ENCODE measurements around the gene SIDT1. TPM values are rescaled to one million over a fixed set of nuclear protein-coding genes. Genes with fewer than 3 reads are reported as not detected.

Gene SIDT1
- total and polyA plus RNA-seq, 5 donors: 0.16 to 1.9 (median 0.66) TPM

- Histone ChIP-seq H3K4me1 (ENCODE audit: control insufficient read depth, insufficient read depth, low read length) (no peaks in the 10 kb centered on the region), H3K27ac (ENCODE audit: low read length) (no peak overlapping the region), H3K9me3 (ENCODE audit: control insufficient read depth, low read length) (no peaks in the 10 kb centered on the region), H3K27me3 (ENCODE audit: control insufficient read depth, insufficient read depth) (no peaks in the 10 kb centered on the region), H3K4me3 (ENCODE audit: low read length) (no peak overlapping the region)
- DNase-seq (no peak), ATAC-seq (no peak)
- intact Hi-C loops (cut with DNase I): no loop called here
- 77% methylated on average over 3 of the region's 3 CpGs for WGBS
Measured at GRCh38 chr3:113546414-113546893, 14.1 kb downstream of the SIDT1 start.

DNA sequence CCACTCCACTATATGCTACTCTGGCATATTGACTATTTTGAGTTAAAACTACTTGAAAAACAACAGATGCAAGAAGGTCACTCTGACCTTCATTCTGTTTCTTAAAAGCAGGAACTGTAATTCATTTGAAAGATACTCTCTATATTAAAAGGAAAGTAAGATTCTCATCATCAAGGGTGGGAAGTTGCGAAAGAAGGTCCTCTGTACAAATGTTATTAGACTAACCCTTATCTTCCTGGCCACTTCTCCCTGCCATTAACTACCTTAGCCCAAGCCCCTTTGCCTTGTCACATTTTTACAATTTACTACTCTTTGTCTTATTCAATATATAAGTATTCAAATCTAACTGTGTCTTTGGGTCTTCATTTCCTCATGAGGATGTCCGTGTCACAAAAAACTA is 16.1 kb downstream of the SIDT1 start:
- ATAC-seq: no peak
- intact Hi-C loops (cut with DNase I): no loop called here
- no peak overlapping the region for H3K4me3 ChIP-seq (ENCODE audit: low read length)

DNA sequence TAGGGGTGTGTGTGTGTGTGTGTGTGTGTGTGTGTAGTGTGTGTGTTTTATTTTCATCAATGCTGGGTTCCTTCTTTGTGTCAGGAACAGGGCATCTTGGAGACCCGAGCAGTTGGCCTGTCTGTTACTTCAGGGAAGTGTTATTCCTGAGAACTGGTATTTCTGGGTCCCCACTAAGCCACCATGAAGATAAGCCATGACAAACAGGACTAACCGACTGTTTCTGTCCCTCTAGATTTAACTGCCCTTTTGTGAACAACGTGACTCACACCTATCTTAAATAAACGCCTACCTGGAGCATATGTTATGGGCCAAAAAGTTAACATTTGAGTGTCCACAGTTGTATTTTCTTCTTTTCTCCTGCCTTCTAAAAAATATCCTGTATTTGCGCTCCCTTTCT is 19.5 kb downstream of the SIDT1 start:
- Histone ChIP-seq H3K27me3 (ENCODE audit: control insufficient read depth, insufficient read depth) (no peaks in the 10 kb centered on the region), H3K27ac (ENCODE audit: low read length) (no peak overlapping the region), H3K4me3 (ENCODE audit: low read length) (no peak overlapping the region), H3K9me3 (ENCODE audit: control insufficient read depth, low read length) (no peaks in the 10 kb centered on the region), H3K4me1 (ENCODE audit: control insufficient read depth, insufficient read depth, low read length) (no peaks in the 10 kb centered on the region)
- DNase-seq (no peak), ATAC-seq (no peak)
- intact Hi-C loops (cut with DNase I): no loop called here
- 75% methylated on average over 5 of the region's 5 CpGs for WGBS

More for the DNA sequence above, 16.1 kb downstream of the SIDT1 start:
- Histone ChIP-seq H3K27ac (ENCODE audit: low read length) (no peak overlapping the region), H3K9me3 (ENCODE audit: control insufficient read depth, low read length) (no peaks in the 10 kb centered on the region), H3K4me1 (ENCODE audit: control insufficient read depth, insufficient read depth, low read length) (no peaks in the 10 kb centered on the region), H3K27me3 (ENCODE audit: control insufficient read depth, insufficient read depth) (no peaks in the 10 kb centered on the region)
- 95% methylated on average over 2 of the region's 2 CpGs for WGBS
- no peak for DNase-seq

DNA sequence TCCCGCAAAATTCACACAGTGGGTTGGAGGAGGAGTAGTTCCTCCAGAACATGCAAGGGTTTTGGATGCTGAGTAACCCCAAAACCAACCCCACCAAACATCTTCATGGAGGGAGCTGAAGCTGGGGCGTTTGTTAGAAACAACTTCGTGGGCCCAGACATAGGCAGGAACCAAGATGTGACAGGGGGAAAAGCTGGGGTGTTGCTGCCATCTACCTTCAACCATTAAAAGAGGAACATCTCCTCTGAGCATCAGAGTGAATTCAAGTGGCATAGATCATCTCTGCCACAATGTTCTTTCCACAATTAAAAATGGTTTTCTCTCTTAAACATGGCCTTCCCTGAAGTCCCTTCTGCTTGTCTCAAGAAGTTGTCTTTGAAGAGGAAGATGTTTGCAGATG is 20.5 kb downstream of the SIDT1 start:
- intact Hi-C loops (cut with DNase I): no loop called here
- WGBS: 51% methylated on average over 3 of the region's 3 CpGs
- DNase-seq (no peak), ATAC-seq (no peak)
- Histone ChIP-seq H3K4me1 (ENCODE audit: control insufficient read depth, insufficient read depth, low read length) (no peaks in the 10 kb centered on the region), H3K4me3 (ENCODE audit: low read length) (no peak overlapping the region), H3K27ac (ENCODE audit: low read length) (no peak overlapping the region), H3K27me3 (ENCODE audit: control insufficient read depth, insufficient read depth) (no peaks in the 10 kb centered on the region), H3K9me3 (ENCODE audit: control insufficient read depth, low read length) (no peaks in the 10 kb centered on the region)

DNA sequence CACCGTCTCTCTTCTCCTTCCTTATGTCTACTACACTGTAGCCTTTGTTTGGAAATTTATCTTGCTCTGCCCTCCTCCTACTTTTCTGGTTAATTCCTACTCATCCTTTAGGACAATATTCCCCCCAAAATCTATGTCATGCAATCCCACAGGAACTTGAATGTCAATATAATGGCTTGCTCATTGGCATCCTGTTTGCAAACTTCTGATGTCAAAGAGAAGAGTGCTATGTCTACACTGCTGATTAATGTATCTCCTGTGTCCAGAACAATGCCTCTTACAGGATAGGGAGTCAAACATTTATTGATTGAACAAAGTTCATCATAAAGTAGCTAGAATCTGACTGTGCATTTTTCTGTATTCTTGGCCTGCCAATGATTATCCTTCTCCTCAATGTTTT is 22.8 kb downstream of the SIDT1 start:
- ATAC-seq (no peak), DNase-seq (no peak)
- intact Hi-C loops (cut with DNase I): no loop called here
- no peaks in the 10 kb centered on the region for H3K4me1 ChIP-seq (ENCODE audit: control insufficient read depth, insufficient read depth, low read length)
- H3K27ac ChIP-seq (ENCODE audit: low read length): no peak overlapping the region
- WGBS: 73% methylated on average over 1 of the region's 1 CpG
- H3K27me3 ChIP-seq (ENCODE audit: control insufficient read depth, insufficient read depth): no peaks in the 10 kb centered on the region
- no peak overlapping the region for H3K4me3 ChIP-seq (ENCODE audit: low read length)
- no peaks in the 10 kb centered on the region for H3K9me3 ChIP-seq (ENCODE audit: control insufficient read depth, low read length)

GRCh38 chr3:113556316-113556945 is 24.1 kb downstream of the SIDT1 start:
- no peaks in the 10 kb centered on the region for H3K9me3 ChIP-seq (ENCODE audit: control insufficient read depth, low read length)
- intact Hi-C loops (cut with DNase I): no loop called here
- ATAC-seq: no peak
- no peaks in the 10 kb centered on the region for H3K27me3 ChIP-seq (ENCODE audit: control insufficient read depth, insufficient read depth)
- no peak overlapping the region for H3K27ac ChIP-seq (ENCODE audit: low read length)
- WGBS: 77% methylated on average over 6 of the region's 6 CpGs
- peaks cover 1% of the 10 kb centered on the region for H3K4me1 ChIP-seq (ENCODE audit: control insufficient read depth, insufficient read depth, low read length)
- H3K4me3 ChIP-seq (ENCODE audit: low read length): no peak overlapping the region
- DNase-seq: no peak

DNA sequence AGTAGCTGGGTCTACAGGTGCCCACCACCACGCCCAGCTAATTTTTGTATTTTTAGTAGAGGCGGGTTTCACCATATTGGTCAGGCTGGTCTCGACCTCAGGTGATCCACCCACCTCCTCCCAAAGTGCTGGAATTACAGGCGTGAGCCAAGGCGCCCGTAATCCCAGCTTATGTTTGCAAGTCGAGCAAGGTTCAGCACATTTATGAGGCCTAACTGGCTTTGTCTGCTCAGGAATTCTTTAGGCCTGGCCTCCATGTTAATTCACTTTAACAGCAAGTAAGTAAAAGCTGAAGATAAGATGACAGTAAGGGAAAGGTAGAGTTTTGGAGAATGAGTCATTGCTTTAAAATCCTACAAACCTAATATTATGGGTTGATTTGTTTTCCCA is 24.6 kb downstream of the SIDT1 start:
- intact Hi-C loops (cut with DNase I): no loop called here
- WGBS: 93% methylated on average over 7 of the region's 7 CpGs
- DNase-seq (no peak), ATAC-seq (no peak)
- no peaks in the 10 kb centered on the region for H3K9me3 ChIP-seq (ENCODE audit: control insufficient read depth, low read length)
- H3K4me1 ChIP-seq (ENCODE audit: control insufficient read depth, insufficient read depth, low read length): peaks cover 1% of the 10 kb centered on the region
- no peak overlapping the region for H3K4me3 ChIP-seq (ENCODE audit: low read length)
- no peak overlapping the region for H3K27ac ChIP-seq (ENCODE audit: low read length)
- H3K27me3 ChIP-seq (ENCODE audit: control insufficient read depth, insufficient read depth): no peaks in the 10 kb centered on the region

GRCh38 chr3:113557374-113557773 is 25.0 kb downstream of the SIDT1 start:
- Histone ChIP-seq H3K4me3 (ENCODE audit: low read length) (no peak overlapping the region), H3K27me3 (ENCODE audit: control insufficient read depth, insufficient read depth) (no peaks in the 10 kb centered on the region), H3K4me1 (ENCODE audit: control insufficient read depth, insufficient read depth, low read length) (peaks cover 1% of the 10 kb centered on the region), H3K27ac (ENCODE audit: low read length) (no peak overlapping the region), H3K9me3 (ENCODE audit: control insufficient read depth, low read length) (no peaks in the 10 kb centered on the region)
- intact Hi-C loops (cut with DNase I): no loop called here
- no peak for ATAC-seq
- DNase-seq: no peak

DNA sequence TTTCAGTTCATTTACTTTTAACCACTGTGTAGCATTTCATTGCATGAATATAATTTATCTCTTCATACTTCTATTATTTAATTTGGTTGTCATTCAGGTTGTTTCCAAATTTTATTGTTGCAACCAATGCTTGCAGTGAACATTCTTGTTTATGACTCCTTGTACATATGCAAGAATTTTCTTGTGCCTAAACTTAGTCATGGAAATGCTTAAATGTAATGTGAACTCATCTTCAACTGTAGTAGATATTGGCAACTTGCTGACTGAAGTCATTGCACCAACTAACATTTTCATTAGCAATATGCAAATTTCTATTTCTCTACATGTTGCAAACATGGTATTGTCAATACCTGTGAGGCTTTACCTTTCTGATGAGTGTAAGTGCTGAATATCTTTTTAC is 26.7 kb downstream of the SIDT1 start:
- DNase-seq (no peak), ATAC-seq (no peak)
- Histone ChIP-seq H3K4me3 (ENCODE audit: low read length) (no peak overlapping the region), H3K9me3 (ENCODE audit: control insufficient read depth, low read length) (no peaks in the 10 kb centered on the region), H3K4me1 (ENCODE audit: control insufficient read depth, insufficient read depth, low read length) (peaks cover 1% of the 10 kb centered on the region), H3K27me3 (ENCODE audit: control insufficient read depth, insufficient read depth) (no peaks in the 10 kb centered on the region), H3K27ac (ENCODE audit: low read length) (no peak overlapping the region)
- intact Hi-C loops (cut with DNase I): no loop called here

DNA sequence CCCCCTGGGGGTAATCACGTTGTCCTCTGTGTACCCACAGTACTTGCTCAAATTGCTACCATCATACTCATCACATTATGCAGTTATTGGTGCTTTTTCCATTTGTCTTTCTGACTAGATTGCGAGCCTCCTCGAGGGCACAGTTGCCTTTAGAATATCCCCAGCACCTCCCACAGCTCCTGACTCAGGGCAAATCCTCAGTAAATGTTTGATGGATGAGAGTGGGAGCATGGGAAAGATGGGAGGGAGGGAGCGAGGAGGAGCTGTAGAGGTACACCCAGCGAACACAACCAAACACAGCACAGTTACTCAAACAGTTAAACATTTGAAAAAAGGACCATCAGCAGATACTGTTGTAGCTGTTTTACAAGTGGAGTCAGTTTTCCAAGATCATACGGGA is 27.9 kb downstream of the SIDT1 start:
- intact Hi-C loops (cut with DNase I): no loop called here
- Histone ChIP-seq H3K27me3 (ENCODE audit: control insufficient read depth, insufficient read depth) (no peaks in the 10 kb centered on the region), H3K9me3 (ENCODE audit: control insufficient read depth, low read length) (no peaks in the 10 kb centered on the region), H3K4me3 (ENCODE audit: low read length) (no peak overlapping the region), H3K27ac (ENCODE audit: low read length) (no peak overlapping the region), H3K4me1 (ENCODE audit: control insufficient read depth, insufficient read depth, low read length) (peaks cover 1% of the 10 kb centered on the region)
- ATAC-seq (no peak), DNase-seq (no peak)
- WGBS: 68% methylated on average over 6 of the region's 6 CpGs

- no peaks in the 10 kb centered on the region for H3K9me3 ChIP-seq (ENCODE audit: control insufficient read depth, low read length)
- DNase-seq (no peak), ATAC-seq (no peak)
- peaks cover 1% of the 10 kb centered on the region for H3K4me1 ChIP-seq (ENCODE audit: control insufficient read depth, insufficient read depth, low read length)
- H3K4me3 ChIP-seq (ENCODE audit: low read length): no peak overlapping the region
- WGBS: 86% methylated on average over 4 of the region's 4 CpGs
- no peaks in the 10 kb centered on the region for H3K27me3 ChIP-seq (ENCODE audit: control insufficient read depth, insufficient read depth)
- no peak overlapping the region for H3K27ac ChIP-seq (ENCODE audit: low read length)
- intact Hi-C loops (cut with DNase I): no loop called here
Measured at GRCh38 chr3:113560831-113561623, 28.7 kb downstream of the SIDT1 start.

Data from right cardiac atrium (tissue), 5 donors.